Naive thymus-derived CD4-positive, alpha-beta T cell (primary cell): Measurements from ENCODE around the gene NCBP2. TPM values are rescaled to one million over a fixed set of nuclear protein-coding genes. Genes with fewer than 3 reads are reported as not detected.

ENCODE experiments used
- ATAC-seq: fragments of 150-1000 bp; cut with Tn5 transposase; 2 replicates; pipeline ENCODE4 v1.10.0; 2021; ENCODE audit warnings: mild to moderate bottlenecking, moderate library complexity
- CTCF ChIA-PET: fragments of 350-600 bp; sonication (Branson Sonifier 250); formaldehyde crosslinking; loops from one replicate; lab custom pipeline; 2021; ENCODE audit warnings: antibody characterized with exemption; lab: Charles Lee
- POLR2A ChIA-PET: fragments of 350-600 bp; sonication (Branson Sonifier 250); formaldehyde crosslinking; loops from one replicate; lab custom pipeline; 2021; ENCODE audit warnings: antibody characterized with exemption, inconsistent platforms; lab: Charles Lee
- DNase-seq, 9 donors: peaks; one replicate each; pipeline versions ENCODE4 v3.0.0 to v3.0.0-alpha.2; 2020 to 2022; ENCODE audit warnings: mixed read lengths in 1 of 9
- H3K27ac ChIP-seq: one replicate; pipeline ENCODE4 v1.7.0; 2013; ENCODE audit warnings: mild to moderate bottlenecking, low read depth, low read length, moderate library complexity
- H3K27me3 ChIP-seq, 2 donors: one replicate each; pipeline ENCODE4 v1.7.0; 2013; ENCODE audit warnings: low read length in 2 of 2, mild to moderate bottlenecking in 2 of 2, moderate library complexity in 2 of 2; ENCODE audit not compliant: control insufficient read depth in 2 of 2, insufficient read depth in 2 of 2
- H3K36me3 ChIP-seq, 3 experiments: 1 replicate in 2 of 3; 2 replicates in 1 of 3; pipeline ENCODE4 v1.7.0; 2013; ENCODE audit warnings: low read length in 3 of 3, mild to moderate bottlenecking in 3 of 3, moderate library complexity in 1 of 3; ENCODE audit not compliant: insufficient read depth in 3 of 3, control insufficient read depth in 2 of 3
- H3K4me1 ChIP-seq, 2 donors: one replicate each; pipeline ENCODE4 v1.7.0; 2013; ENCODE audit warnings: low read length in 2 of 2, mild to moderate bottlenecking in 2 of 2, moderate library complexity in 1 of 2; ENCODE audit not compliant: control insufficient read depth in 2 of 2, insufficient read depth in 2 of 2
- H3K4me3 ChIP-seq: 2 replicates; pipeline ENCODE4 v1.7.0; 2013; ENCODE audit warnings: mild to moderate bottlenecking, low read length
- H3K9me3 ChIP-seq, 3 experiments: 1 replicate in 2 of 3; 2 replicates in 1 of 3; pipeline ENCODE4 v1.7.0; 2013; ENCODE audit warnings: low read length in 3 of 3; ENCODE audit not compliant: control insufficient read depth in 2 of 3
- H3K27ac Mint-ChIP-seq, 9 donors: one replicate each; pipeline ENCODE4 v1.8.0; 2020 to 2022; ENCODE audit warnings: mixed read lengths in 9 of 9, mild to moderate bottlenecking in 8 of 9, moderate library complexity in 5 of 9, inconsistent platforms in 2 of 9
- H3K27me3 Mint-ChIP-seq, 5 donors: one replicate each; pipeline ENCODE4 v1.8.0; 2021 to 2022; ENCODE audit warnings: mixed read lengths in 5 of 5, mild to moderate bottlenecking in 1 of 5
- H3K36me3 Mint-ChIP-seq, 5 donors: one replicate each; pipeline ENCODE4 v1.8.0; 2020 to 2022; ENCODE audit warnings: mixed read lengths in 5 of 5, mild to moderate bottlenecking in 3 of 5, inconsistent platforms in 1 of 5
- H3K4me1 Mint-ChIP-seq, 7 donors: one replicate each; pipeline ENCODE4 v1.8.0; 2020 to 2022; ENCODE audit warnings: mixed read lengths in 7 of 7, mild to moderate bottlenecking in 3 of 7, inconsistent platforms in 1 of 7
- H3K4me3 Mint-ChIP-seq, 10 donors: one replicate each; pipeline ENCODE4 v1.8.0; 2020 to 2022; ENCODE audit warnings: mild to moderate bottlenecking in 10 of 10, mixed read lengths in 10 of 10, moderate library complexity in 6 of 10, inconsistent platforms in 2 of 10
- H3K9me3 Mint-ChIP-seq, 11 donors: one replicate each; pipeline ENCODE4 v1.8.0; 2020 to 2022; ENCODE audit warnings: mixed read lengths in 11 of 11, mild to moderate bottlenecking in 4 of 11, inconsistent platforms in 1 of 11, moderate library complexity in 1 of 11
- intact Hi-C, 2 donors: fragments of 100-400 bp; cut with micrococcal nuclease; formaldehyde crosslinking; loops; one replicate each; pipeline ENCODE4 v1.15.1; 2023
- polyA plus RNA-seq, 2 donors: library from polyadenylated mRNA; unstranded; fragments of 300-500 nt; fragmentation: Illumina TruSeq; gene quantifications; one replicate each; pipeline ENCODE4 v1.2.3, GENCODE V29; 2021
- total RNA-seq, 6 experiments: library from RNA in 5 of 6; stranded (reverse) in 5 of 6; gene quantifications; 1 replicate in 5 of 6; 2 replicates in 1 of 6; pipeline ENCODE4 v1.2.3 and lab custom pipeline; 2021 to 2026

NCBP2 gene
- total and polyA plus RNA-seq, 7 experiments from 2014 or later, result 42.9 to 96.9 (median 68.8) TPM

DNA sequence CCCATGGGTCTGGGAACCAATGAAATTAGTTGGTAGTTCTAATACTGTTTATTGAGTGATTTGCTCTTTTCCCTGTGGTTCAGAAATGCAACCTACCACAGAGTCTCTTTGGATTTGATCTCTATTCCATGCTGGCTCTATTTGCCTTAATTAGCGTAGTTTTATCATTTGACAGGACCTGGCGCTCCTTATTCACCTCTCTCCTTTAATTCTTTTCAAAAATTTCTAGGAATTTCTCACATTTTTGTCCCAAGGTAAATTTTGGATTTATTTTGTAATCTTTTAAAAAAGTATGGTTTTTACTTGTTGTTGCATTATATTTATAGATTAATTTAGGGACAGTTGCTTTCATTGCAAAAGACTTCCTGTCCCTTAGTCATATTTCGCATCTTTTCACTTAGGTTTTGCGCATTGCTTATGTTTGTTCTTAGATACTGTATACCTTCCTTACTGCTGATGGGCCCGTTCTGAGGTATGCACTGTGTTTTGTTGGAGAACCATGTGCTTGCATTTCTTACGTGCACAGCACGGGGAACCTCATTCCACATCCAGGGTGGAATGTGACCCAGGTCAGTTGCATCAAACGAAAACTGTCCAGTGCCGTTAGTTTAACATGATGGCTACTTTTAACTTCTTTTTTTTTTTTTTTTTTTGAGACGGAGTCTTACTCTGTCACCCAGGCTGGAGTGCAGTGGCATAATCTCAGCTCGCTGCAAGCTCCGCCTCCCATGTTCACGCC, 47.6 kb downstream of the NCBP2 start:
- intact Hi-C loops, result no loop called here
- Histone ChIP-seq H3K27me3 (no peaks in the 10 kb centered on the region), H3K4me3 (no peak overlapping the region), H3K36me3 (peaks cover 0 to 18% (median 0%) of the 10 kb centered on the region in 3 experiments), H3K4me1 (no peaks in the 10 kb centered on the region), H3K9me3 (no peaks in the 10 kb centered on the region), H3K27ac (no peak overlapping the region)
- DNase-seq, result no peak
- Mint-ChIP-seq H3K27ac (peak overlapping the region in 1 of 9 donors; percentile 49), H3K9me3 (no peaks in the 10 kb centered on the region), H3K36me3 (peaks cover 0 to 11% (median 3%) of the 10 kb centered on the region in 5 donors), H3K4me1 (peaks cover 10 to 44% (median 26%) of the 10 kb centered on the region in 7 donors), H3K27me3 (no peaks in the 10 kb centered on the region), H3K4me3 (no peak overlapping the region)
- ATAC-seq, result no peak
- POLR2A ChIA-PET, result interaction anchor here (0.6 kb wide), 1 partner anchor 40 kb away, joined by 3 read pairs; no protein-coding TSS in a partner anchor
- CTCF ChIA-PET, result interaction anchor here (0.6 kb wide), 1 partner anchor 132 kb away, joined by 4 read pairs; no protein-coding TSS in a partner anchor

DNA sequence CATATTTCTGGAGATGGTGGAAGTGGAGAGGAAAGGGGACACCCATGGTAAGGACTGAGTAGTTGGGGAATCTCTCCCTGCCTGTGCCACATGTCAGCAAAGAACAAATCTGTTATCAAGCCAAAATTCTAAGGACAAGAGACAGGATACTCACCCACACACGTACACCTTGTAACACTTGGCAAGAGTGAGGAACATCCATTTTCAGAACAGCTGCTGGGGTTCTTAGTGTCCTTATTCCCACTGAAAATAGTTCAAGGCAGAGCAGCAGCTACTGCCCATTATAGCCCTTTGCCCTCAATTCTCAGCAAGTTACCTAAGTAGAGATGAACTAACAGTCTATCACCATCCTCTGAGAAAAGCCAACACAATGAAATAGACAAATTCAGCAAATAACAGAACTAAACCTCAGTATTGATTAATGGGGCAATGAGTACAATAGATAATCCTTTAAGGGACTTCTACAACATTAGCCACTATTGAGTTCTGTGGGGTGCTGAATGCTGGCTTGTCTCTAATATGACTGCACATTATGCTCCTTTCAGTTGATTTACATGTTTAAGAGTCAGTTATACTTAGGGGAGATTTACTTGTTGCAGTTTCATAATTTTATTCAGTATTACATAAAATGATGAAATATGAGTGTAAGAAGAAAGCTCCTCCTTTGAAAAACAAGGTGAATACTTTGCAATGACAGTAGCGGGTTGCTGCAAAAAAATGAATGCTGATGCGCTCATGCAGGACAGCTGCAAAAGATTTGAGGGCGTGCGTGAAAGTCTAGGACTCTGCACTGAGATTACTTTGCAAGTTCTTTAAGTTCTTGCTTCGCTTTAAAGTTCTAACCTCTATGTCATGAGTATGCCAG, 52.3 kb downstream of the NCBP2 start:
- ATAC-seq (no peak), DNase-seq (no peak)
- Mint-ChIP-seq H3K27me3 (no peaks in the 10 kb centered on the region), H3K4me1 (peaks cover 20 to 45% (median 34%) of the 10 kb centered on the region in 7 donors), H3K4me3 (no peak overlapping the region), H3K36me3 (peaks cover 0 to 16% (median 4%) of the 10 kb centered on the region in 5 donors), H3K27ac (peak overlapping the region in 2 of 9 donors; percentile 18 to 40), H3K9me3 (no peaks in the 10 kb centered on the region)
- Histone ChIP-seq H3K4me1 (no peaks in the 10 kb centered on the region), H3K9me3 (no peaks in the 10 kb centered on the region), H3K4me3 (no peak overlapping the region), H3K36me3 (peaks cover 0 to 41% (median 4%) of the 10 kb centered on the region in 3 experiments), H3K27ac (no peak overlapping the region), H3K27me3 (no peaks in the 10 kb centered on the region)
- ChIA-PET POLR2A (no interaction called here), CTCF (no interaction called here)
- intact Hi-C loops, result no loop called here

DNA sequence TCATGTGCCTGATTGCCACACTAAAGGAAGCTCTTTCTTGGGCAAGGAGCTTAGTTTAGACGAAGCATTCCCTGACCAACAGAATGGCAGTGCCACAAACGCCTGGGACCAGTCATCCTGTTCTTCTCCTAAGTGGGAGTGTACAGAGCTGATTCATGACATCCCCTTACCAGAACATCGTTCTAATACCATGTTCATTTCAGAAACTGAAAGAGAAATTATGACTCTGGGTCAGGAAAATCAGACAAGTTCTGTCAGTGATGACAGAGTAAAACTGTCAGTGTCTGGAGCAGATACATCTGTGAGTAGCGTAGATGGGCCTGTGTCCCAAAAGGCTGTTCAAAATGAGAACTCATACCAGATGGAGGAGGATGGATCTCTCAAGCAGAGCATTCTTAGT, 56.2 kb downstream of the NCBP2 start:
- no peaks in the 10 kb centered on the region for H3K27me3 ChIP-seq
- Mint-ChIP-seq H3K27ac (peak overlapping the region in 1 of 9 donors; percentile 33), H3K36me3 (peaks cover 0 to 19% (median 2%) of the 10 kb centered on the region in 5 donors), H3K27me3 (no peaks in the 10 kb centered on the region), H3K9me3 (no peaks in the 10 kb centered on the region), H3K4me3 (no peak overlapping the region), H3K4me1 (peaks cover 17 to 46% (median 36%) of the 10 kb centered on the region in 7 donors)
- H3K27ac ChIP-seq, result no peak overlapping the region
- ChIA-PET POLR2A (no interaction called here), CTCF (no interaction called here)
- ATAC-seq (no peak), DNase-seq (no peak)
- no peaks in the 10 kb centered on the region for H3K4me1 ChIP-seq
- peaks cover 0 to 43% (median 4%) of the 10 kb centered on the region in 3 experiments for H3K36me3 ChIP-seq
- intact Hi-C loops, result no loop called here
- H3K9me3 ChIP-seq, result no peaks in the 10 kb centered on the region
- no peak overlapping the region for H3K4me3 ChIP-seq

Other genes starting within 250 kb of the NCBP2 start
- gene CEP19, start 230.3 kb downstream of the NCBP2 start, total RNA-seq, result 1 to 10 TPM in 4 of 5 experiments, under 1 TPM in 1; 0.96 to 8.1 (median 6.9) TPM
- gene CEP19, start 230.3 kb downstream of the NCBP2 start, polyA plus RNA-seq, result 10 to 100 TPM in 1 of 2 donors, 1 to 10 TPM in 1; 5.0 to 10.7 TPM
- gene PIGX, start 230.2 kb downstream of the NCBP2 start, total RNA-seq, result 10 to 100 TPM; 13.7 to 58.5 (median 17.3) TPM
- gene PIGX, start 230.2 kb downstream of the NCBP2 start, polyA plus RNA-seq, result 10 to 100 TPM; 22.6 to 35.9 TPM
- gene PAK2, start 202.7 kb downstream of the NCBP2 start, total RNA-seq, result 10 to 100 TPM; 57.7 to 97.3 (median 79.7) TPM
- 10 to 100 TPM; 25.8 to 30.8 TPM for gene PAK2, start 202.7 kb downstream of the NCBP2 start, polyA plus RNA-seq
- gene SENP5, start 74.6 kb downstream of the NCBP2 start, total RNA-seq, result 10 to 100 TPM; 40.6 to 59.4 (median 43.1) TPM
- gene SENP5, start 74.6 kb downstream of the NCBP2 start, polyA plus RNA-seq, result 1 to 10 TPM; 6.8 to 7.5 TPM
- 1 to 10 TPM in 2 of 5 experiments, under 1 TPM in 2, not detected in 1; 0.22 to 2.7 (median 1.6) TPM for gene PIGZ, start 26.3 kb upstream of the NCBP2 start, total RNA-seq
- gene PIGZ, start 26.3 kb upstream of the NCBP2 start, polyA plus RNA-seq, result under 1 TPM; 0.20 to 0.65 TPM
- gene MELTF, start 87.3 kb upstream of the NCBP2 start, total RNA-seq, result 1 to 10 TPM in 3 of 5 experiments, under 1 TPM in 2; 0.51 to 7.6 (median 2.7) TPM
- gene MELTF, start 87.3 kb upstream of the NCBP2 start, polyA plus RNA-seq, result under 1 TPM in 1 of 2 donors, not detected in 1; 0.09 TPM